Epithelial cell of proximal tubule (primary cell): ENCODE results near the gene TEKT1. TPM values are rescaled to one million over a fixed set of nuclear protein-coding genes. Genes with fewer than 3 reads are reported as not detected.
"Not testable (repeated sequence)": the region's sequence is repeated elsewhere in the genome, so short reads cannot be mapped to it uniquely, and the experiment has no call there.

Source experiments
- DNase-seq: peaks from one replicate; pipeline ENCODE4 v3.0.0-alpha.2; 2011; ENCODE audit warnings: low read depth
- H3K4me3 ChIP-seq: 2 replicates; pipeline ENCODE4 v1.5.1; 2011; ENCODE audit warnings: low read depth, mild to moderate bottlenecking, low read length
- CTCF ChIP-seq: conservative IDR thresholded peaks from 2 replicates; pipeline ENCODE4 v1.5.1; 2012; ENCODE audit warnings: low read depth, mild to moderate bottlenecking, low read length
- total RNA-seq: library from RNA; depleted of rRNA; stranded (reverse); fragments of >200 nt; gene quantifications from 2 replicates; pipeline ENCODE4 v1.2.3, GENCODE V29; 2015

The TEKT1 gene
- total RNA-seq, 1 donor from 2014 or later = not detected

GRCh38 chr17:6862122-6862521 lies 30.6 kb upstream of the TEKT1 start:
- no peak for DNase-seq
- H3K4me3 ChIP-seq = no peak overlapping the region
- TF ChIP-seq CTCF = no peak

- no peak for TF ChIP-seq CTCF
- H3K4me3 ChIP-seq = no peak overlapping the region
- DNase-seq = no peak
Measured at GRCh38 chr17:6857904-6858303, 26.4 kb upstream of the TEKT1 start.

GRCh38 chr17:6857336-6857735 lies 25.8 kb upstream of the TEKT1 start:
- no peak for TF ChIP-seq CTCF
- H3K4me3 ChIP-seq = no peak overlapping the region
- no peak for DNase-seq

- no peak overlapping the region for H3K4me3 ChIP-seq
- DNase-seq = no peak
- no peak for TF ChIP-seq CTCF
Measured at GRCh38 chr17:6856051-6856450, 24.5 kb upstream of the TEKT1 start.

GRCh38 chr17:6853764-6854442 lies 22.4 kb upstream of the TEKT1 start:
- DNase-seq = no peak
- TF ChIP-seq CTCF = peak; percentile 50
- H3K4me3 ChIP-seq = peak overlapping the region; percentile 50

GRCh38 chr17:6848545-6849179 lies 17.1 kb upstream of the TEKT1 start:
- DNase-seq, H3K4me3 ChIP-seq: not testable (repeated sequence)

- DNase-seq, H3K4me3 ChIP-seq: not testable (repeated sequence)
Measured at GRCh38 chr17:6846138-6846537, 14.6 kb upstream of the TEKT1 start.

- not testable (repeated sequence) for DNase-seq, H3K4me3 ChIP-seq
Measured at GRCh38 chr17:6844406-6844805, 12.9 kb upstream of the TEKT1 start.
